Prostate gland (tissue), 2 donors: ENCODE measurements around the gene GGNBP2. TPM values are rescaled to one million over a fixed set of nuclear protein-coding genes. Genes with fewer than 3 reads are reported as not detected.

Experiments
- DNase-seq: peaks from one replicate; pipeline ENCODE4 v3.0.0-alpha.2; 2019; ENCODE audit warnings: low spot score
- H3K27ac ChIP-seq, 2 donors: fragments of 200-600 bp; sonication (generic); 2 replicates each; pipeline ENCODE4 v1.5.1; 2017 to 2019
- H3K27me3 ChIP-seq: fragments of 200-600 bp; sonication (generic); replicated peaks from 2 replicates; pipeline ENCODE4 v1.5.1; 2019; ENCODE audit not compliant: insufficient read depth
- H3K36me3 ChIP-seq, 2 donors: fragments of 200-600 bp; sonication (generic); 1 replicate in 1 of 2; 2 replicates in 1 of 2; pipeline versions ENCODE4 v1.5.1 to v1.8.1; 2017 to 2019
- H3K4me1 ChIP-seq: fragments of 200-600 bp; sonication (generic); replicated peaks from 2 replicates; pipeline ENCODE4 v1.5.1; 2019
- H3K4me3 ChIP-seq, 2 donors: fragments of 200-600 bp; sonication (generic); 2 replicates each; pipeline ENCODE4 v1.5.1; 2017 to 2019
- H3K9me3 ChIP-seq: fragments of 200-600 bp; sonication (generic); 2 replicates; pipeline ENCODE4 v1.5.1; 2017
- POLR2A ChIP-seq: fragments of 450-650 bp; IDR thresholded peaks from one replicate; pipeline ENCODE4 v1.6.1; 2016; ENCODE audit warnings: antibody characterized with exemption, mild to moderate bottlenecking
- POLR2AphosphoS5 ChIP-seq: sonication (generic); formaldehyde crosslinking; IDR thresholded peaks from one replicate; pipeline ENCODE4 v1.6.1; 2017; ENCODE audit warnings: antibody characterized with exemption
- whole genome bisulfite sequencing: methylation state at CpG from one replicate; pipeline ENCODE4 v1.1.5; 2018; 5-methylcytosine and 5-hydroxymethylcytosine counted together
- intact Hi-C: fragments of 100-400 bp; cut with DNase I; formaldehyde crosslinking; loops from one replicate; pipeline ENCODE4 v1.14.2; 2022
- total RNA-seq, 2 donors: library from RNA; depleted of rRNA; stranded (reverse); fragments of >200 nt; gene quantifications; one replicate each; pipeline ENCODE4 v1.1.0, GENCODE V29; 2016
- TF ChIP-seq, protein P1 (sequence below), 4 experiments: fragments of 200-600 bp in 2 of 4; fragments of 450-650 bp in 2 of 4; sonication (generic) in 2 of 4; IDR thresholded peaks; 1 replicate in 3 of 4; 2 replicates in 1 of 4; pipeline ENCODE4 v1.5.1; 2016 to 2019; ENCODE audit warnings: antibody characterized with exemption in 4 of 4, mild to moderate bottlenecking in 2 of 4, moderate library complexity in 2 of 4

The GGNBP2 gene
- total RNA-seq, 2 donors from 2014 or later = 34.8 to 71.7 TPM

DNA sequence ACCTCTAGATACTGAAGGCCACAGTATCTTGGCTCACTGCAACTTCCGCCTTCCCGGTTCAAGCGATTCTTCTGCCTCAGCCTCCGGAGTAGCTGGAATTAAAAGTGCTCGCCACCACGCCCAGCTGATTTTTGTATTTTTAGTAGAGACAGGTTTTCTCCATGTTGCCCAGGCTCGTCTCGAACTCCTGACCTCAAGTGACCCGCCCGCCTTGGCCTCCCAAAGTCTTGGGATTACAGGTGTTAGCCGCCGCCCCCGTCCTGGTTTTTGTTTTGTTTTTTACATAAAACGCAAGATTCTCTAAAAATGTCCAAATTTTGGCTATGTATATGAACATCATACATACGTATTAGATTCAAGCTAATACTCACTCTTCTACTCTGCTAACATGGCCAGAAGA, 2.0 kb upstream of the GGNBP2 start:
- TF ChIP-seq POLR2A (no peak), POLR2AphosphoS5 (no peak)
- TF ChIP-seq, protein P1, sequence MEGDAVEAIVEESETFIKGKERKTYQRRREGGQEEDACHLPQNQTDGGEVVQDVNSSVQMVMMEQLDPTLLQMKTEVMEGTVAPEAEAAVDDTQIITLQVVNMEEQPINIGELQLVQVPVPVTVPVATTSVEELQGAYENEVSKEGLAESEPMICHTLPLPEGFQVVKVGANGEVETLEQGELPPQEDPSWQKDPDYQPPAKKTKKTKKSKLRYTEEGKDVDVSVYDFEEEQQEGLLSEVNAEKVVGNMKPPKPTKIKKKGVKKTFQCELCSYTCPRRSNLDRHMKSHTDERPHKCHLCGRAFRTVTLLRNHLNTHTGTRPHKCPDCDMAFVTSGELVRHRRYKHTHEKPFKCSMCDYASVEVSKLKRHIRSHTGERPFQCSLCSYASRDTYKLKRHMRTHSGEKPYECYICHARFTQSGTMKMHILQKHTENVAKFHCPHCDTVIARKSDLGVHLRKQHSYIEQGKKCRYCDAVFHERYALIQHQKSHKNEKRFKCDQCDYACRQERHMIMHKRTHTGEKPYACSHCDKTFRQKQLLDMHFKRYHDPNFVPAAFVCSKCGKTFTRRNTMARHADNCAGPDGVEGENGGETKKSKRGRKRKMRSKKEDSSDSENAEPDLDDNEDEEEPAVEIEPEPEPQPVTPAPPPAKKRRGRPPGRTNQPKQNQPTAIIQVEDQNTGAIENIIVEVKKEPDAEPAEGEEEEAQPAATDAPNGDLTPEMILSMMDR (IDR thresholded peaks at IDR 0.05) = no peak
- WGBS = 95% methylated on average over 14 of the region's 15 CpGs
- Histone ChIP-seq H3K9me3 (no peaks in the 10 kb centered on the region), H3K4me3 (no peak overlapping the region), H3K27ac (no peak overlapping the region), H3K36me3 (no peaks in the 10 kb centered on the region), H3K4me1 (peaks cover 6% of the 10 kb centered on the region), H3K27me3 (no peaks in the 10 kb centered on the region)
- DNase-seq = no peak
- intact Hi-C loops = no loop called here

DNA sequence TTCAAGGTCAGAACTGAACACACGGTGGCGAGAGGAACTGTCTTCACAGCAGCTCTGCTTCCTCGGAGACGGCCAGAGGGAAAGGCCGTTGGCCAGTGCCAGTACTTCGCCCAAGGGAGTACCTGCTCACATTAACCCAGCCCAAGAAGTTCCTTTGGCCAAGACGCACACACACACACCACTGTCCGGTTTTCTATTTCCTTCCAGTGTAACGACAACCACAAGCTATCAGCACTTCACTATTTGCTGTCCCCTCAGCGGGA, 744 bp upstream of the GGNBP2 start:
- no peaks in the 10 kb centered on the region for H3K36me3 ChIP-seq
- peak overlapping the region; percentile 99 to 100 for H3K4me3 ChIP-seq
- H3K27me3 ChIP-seq = no peaks in the 10 kb centered on the region
- WGBS = 0% methylated on average over 10 of the region's 10 CpGs
- intact Hi-C loops = no loop called here
- no peaks in the 10 kb centered on the region for H3K9me3 ChIP-seq
- H3K27ac ChIP-seq = peak overlapping the region; percentile 100
- TF ChIP-seq POLR2AphosphoS5 (peak; percentile 3), POLR2A (peak; percentile 27)
- TF ChIP-seq, protein P1 (IDR thresholded peaks at IDR 0.05) = peak in 1 of 4 experiments; percentile 37
- peak; percentile 36 for DNase-seq
- H3K4me1 ChIP-seq = peaks cover 10% of the 10 kb centered on the region

DNA sequence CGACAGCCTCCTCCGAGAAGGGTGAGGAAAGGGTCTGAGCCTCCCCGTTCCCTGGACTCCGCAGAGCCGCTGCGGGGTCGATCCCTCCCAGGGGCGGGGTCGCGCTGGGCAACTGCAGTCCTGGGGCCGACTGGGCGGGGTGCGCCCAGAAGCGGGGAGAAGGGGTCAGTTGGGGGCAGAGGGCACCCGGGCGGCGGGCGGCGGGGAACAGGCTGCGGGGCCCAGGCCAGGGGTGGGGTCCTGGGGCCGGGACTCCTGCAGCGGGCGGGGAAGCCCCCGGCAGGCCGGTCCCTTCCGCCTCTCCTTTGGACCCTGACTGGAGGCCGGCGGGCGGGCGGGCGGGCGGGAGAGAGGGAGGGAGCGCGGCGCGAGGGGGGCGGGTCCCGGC, 352 bp downstream of the GGNBP2 start:
- no peaks in the 10 kb centered on the region for H3K27me3 ChIP-seq
- intact Hi-C loops = no loop called here
- WGBS = under 1% methylated on average over 27 of the region's 38 CpGs

DNA sequence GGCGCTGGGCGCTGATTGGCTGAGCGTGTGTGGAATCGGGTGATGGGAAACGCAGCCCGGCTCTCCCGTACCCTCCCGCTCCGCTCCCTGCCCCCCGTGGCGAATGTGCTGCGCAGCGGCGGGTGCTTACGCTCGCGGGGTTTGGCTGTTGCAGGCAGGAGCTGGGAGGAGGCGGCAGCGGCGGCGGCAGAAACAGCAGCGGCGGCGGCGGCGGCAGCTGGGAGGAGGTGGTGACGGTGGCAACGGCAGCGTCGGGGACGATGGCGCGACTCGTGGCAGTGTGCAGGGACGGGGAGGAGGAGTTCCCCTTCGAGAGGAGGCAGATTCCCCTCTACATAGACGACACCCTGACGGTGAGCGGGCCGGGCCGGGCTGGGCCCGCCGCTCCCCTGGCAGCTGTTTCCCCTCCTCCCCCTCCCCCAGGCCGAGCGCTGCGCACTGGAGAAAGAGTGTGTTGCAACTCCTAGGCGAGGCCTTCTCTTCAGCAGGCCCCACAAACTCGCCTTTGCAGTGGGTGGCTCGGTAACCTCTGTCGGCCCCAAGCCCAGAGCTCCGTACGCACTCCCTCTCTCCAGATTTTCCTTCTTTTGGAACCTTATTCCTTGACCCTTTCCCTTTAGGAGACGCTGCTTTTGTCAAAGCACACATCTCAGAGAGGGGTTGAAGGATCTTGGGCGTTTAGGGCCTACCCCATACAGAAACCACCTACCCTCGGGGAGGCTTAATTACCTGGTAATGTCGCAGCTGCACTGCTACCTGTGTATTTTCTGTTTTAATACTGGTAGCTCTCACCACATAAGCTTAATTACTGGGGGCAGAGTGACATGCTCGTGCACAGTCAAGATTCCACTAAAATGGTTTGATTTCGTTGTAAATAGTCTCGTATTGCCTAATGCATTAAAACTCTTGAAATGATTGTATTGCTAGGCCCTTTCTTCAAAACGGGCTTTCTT, 1.0 kb downstream of the GGNBP2 start:
- H3K9me3 ChIP-seq = no peaks in the 10 kb centered on the region
- TF ChIP-seq, protein P1 (IDR thresholded peaks at IDR 0.05) = peak in 2 of 4 experiments; percentile 41 to 42
- TF ChIP-seq POLR2AphosphoS5 = peak; percentile 85
- TF ChIP-seq POLR2A = peak; percentile 84
- peak overlapping the region; percentile 100 for H3K27ac ChIP-seq
- peak overlapping the region; percentile 99 to 100 for H3K4me3 ChIP-seq
- WGBS = under 1% methylated on average over 59 of the region's 60 CpGs
- H3K27me3 ChIP-seq = no peaks in the 10 kb centered on the region
- H3K36me3 ChIP-seq = no peaks in the 10 kb centered on the region
- DNase-seq = peak; percentile 96
- intact Hi-C loops = no loop called here
- H3K4me1 ChIP-seq = peaks cover 10% of the 10 kb centered on the region

More for the DNA sequence above, 352 bp downstream of the GGNBP2 start:
- Histone ChIP-seq H3K36me3 (no peaks in the 10 kb centered on the region), H3K27ac (peak overlapping the region; percentile 100), H3K9me3 (no peaks in the 10 kb centered on the region), H3K4me3 (peak overlapping the region; percentile 99 to 100), H3K4me1 (peaks cover 10% of the 10 kb centered on the region)
- DNase-seq = no peak
- TF ChIP-seq POLR2AphosphoS5 = no peak
- TF ChIP-seq, protein P1 (IDR thresholded peaks at IDR 0.05) = no peak
- no peak for TF ChIP-seq POLR2A
